Glutamatergic neuron (in vitro differentiated cells): ENCODE data around the gene SCAP. TPM values are rescaled to one million over a fixed set of nuclear protein-coding genes. Genes with fewer than 3 reads are reported as not detected.
"Not testable (repeated sequence)": the region's sequence is repeated elsewhere in the genome, so short reads cannot be mapped to it uniquely, and the experiment has no call there.

Experiments
- DNase-seq: peaks from one replicate; pipeline ENCODE4 v3.0.0; 2022
- H3K27ac Mint-ChIP-seq: one replicate; pipeline ENCODE4 v1.8.0; 2020; ENCODE audit warnings: mild to moderate bottlenecking, mixed read lengths, inconsistent platforms; ENCODE audit not compliant: unreplicated experiment
- H3K27me3 Mint-ChIP-seq: one replicate; pipeline ENCODE4 v1.8.0; 2020; ENCODE audit warnings: mild to moderate bottlenecking, moderate library complexity, mixed read lengths, inconsistent platforms; ENCODE audit not compliant: unreplicated experiment
- H3K36me3 Mint-ChIP-seq: one replicate; pipeline ENCODE4 v1.8.0; 2020; ENCODE audit warnings: mild to moderate bottlenecking, mixed read lengths, inconsistent platforms; ENCODE audit not compliant: unreplicated experiment
- H3K4me1 Mint-ChIP-seq: one replicate; pipeline ENCODE4 v1.8.0; 2020; ENCODE audit warnings: mild to moderate bottlenecking, low read depth, mixed read lengths, inconsistent platforms; ENCODE audit not compliant: unreplicated experiment
- H3K4me3 Mint-ChIP-seq: one replicate; pipeline ENCODE4 v1.8.0; 2020; ENCODE audit warnings: mild to moderate bottlenecking, mixed read lengths, inconsistent platforms; ENCODE audit not compliant: unreplicated experiment
- H3K9me3 Mint-ChIP-seq: one replicate; pipeline ENCODE4 v1.8.0; 2020; ENCODE audit warnings: mild to moderate bottlenecking, moderate library complexity, mixed read lengths, inconsistent platforms; ENCODE audit not compliant: unreplicated experiment
- total RNA-seq: library from RNA; stranded (reverse); fragmentation: NEBNext Ultra II Directional; extraction: Animal tissue kit (Norgen Biotek cat#: 25700); gene quantifications from one replicate; pipeline ENCODE4 v1.2.1, GENCODE V29; 2021; ENCODE audit not compliant: unreplicated experiment
- TF ChIP-seq, protein P1 (sequence below): fragments of 200-600 bp; sonication (generic); IDR thresholded peaks from one replicate; pipeline ENCODE4 v1.5.0; 2021; ENCODE audit not compliant: partially characterized antibody, unreplicated experiment

SCAP gene
- total RNA-seq, 1 donor from 2014 or later: 82.7 TPM

GRCh38 chr3:47476644-47477199 lies 981 bp upstream of the SCAP start:
- H3K4me3 Mint-ChIP-seq: peak overlapping the region; percentile 84
- peak overlapping the region; percentile 82 for H3K27ac Mint-ChIP-seq
- peaks cover 8% of the 10 kb centered on the region for H3K4me1 Mint-ChIP-seq

GRCh38 chr3:47476330-47476626 lies 537 bp upstream of the SCAP start:
- peaks cover 6% of the 10 kb centered on the region for H3K9me3 Mint-ChIP-seq
- peaks cover 7% of the 10 kb centered on the region for H3K4me1 Mint-ChIP-seq
- DNase-seq: no peak
- H3K4me3 Mint-ChIP-seq: peak overlapping the region; percentile 84
- H3K36me3 Mint-ChIP-seq: no peaks in the 10 kb centered on the region
- peaks cover 4% of the 10 kb centered on the region for H3K27me3 Mint-ChIP-seq
- TF ChIP-seq, protein P1, sequence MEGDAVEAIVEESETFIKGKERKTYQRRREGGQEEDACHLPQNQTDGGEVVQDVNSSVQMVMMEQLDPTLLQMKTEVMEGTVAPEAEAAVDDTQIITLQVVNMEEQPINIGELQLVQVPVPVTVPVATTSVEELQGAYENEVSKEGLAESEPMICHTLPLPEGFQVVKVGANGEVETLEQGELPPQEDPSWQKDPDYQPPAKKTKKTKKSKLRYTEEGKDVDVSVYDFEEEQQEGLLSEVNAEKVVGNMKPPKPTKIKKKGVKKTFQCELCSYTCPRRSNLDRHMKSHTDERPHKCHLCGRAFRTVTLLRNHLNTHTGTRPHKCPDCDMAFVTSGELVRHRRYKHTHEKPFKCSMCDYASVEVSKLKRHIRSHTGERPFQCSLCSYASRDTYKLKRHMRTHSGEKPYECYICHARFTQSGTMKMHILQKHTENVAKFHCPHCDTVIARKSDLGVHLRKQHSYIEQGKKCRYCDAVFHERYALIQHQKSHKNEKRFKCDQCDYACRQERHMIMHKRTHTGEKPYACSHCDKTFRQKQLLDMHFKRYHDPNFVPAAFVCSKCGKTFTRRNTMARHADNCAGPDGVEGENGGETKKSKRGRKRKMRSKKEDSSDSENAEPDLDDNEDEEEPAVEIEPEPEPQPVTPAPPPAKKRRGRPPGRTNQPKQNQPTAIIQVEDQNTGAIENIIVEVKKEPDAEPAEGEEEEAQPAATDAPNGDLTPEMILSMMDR: no peak
- no peak overlapping the region for H3K27ac Mint-ChIP-seq

More at GRCh38 chr3:47476644-47477199, 981 bp upstream of the SCAP start:
- Mint-ChIP-seq H3K36me3 (no peaks in the 10 kb centered on the region), H3K27me3 (peaks cover 4% of the 10 kb centered on the region), H3K9me3 (peaks cover 6% of the 10 kb centered on the region)
- no peak for DNase-seq
- TF ChIP-seq, protein P1: no peak

- no peak for DNase-seq
- Mint-ChIP-seq H3K4me3 (peak overlapping the region; percentile 95), H3K27ac (peak overlapping the region; percentile 65), H3K36me3 (no peaks in the 10 kb centered on the region), H3K9me3 (peaks cover 4% of the 10 kb centered on the region), H3K27me3 (peaks cover 4% of the 10 kb centered on the region), H3K4me1 (peaks cover 7% of the 10 kb centered on the region)
- TF ChIP-seq, protein P1: no peak
These were observed 642 bp downstream of the SCAP start for GRCh38 chr3:47475029-47475569.

- Mint-ChIP-seq H3K4me3 (peak overlapping the region; percentile 78), H3K27ac (no peak overlapping the region), H3K36me3 (no peaks in the 10 kb centered on the region), H3K9me3 (peaks cover 4% of the 10 kb centered on the region), H3K27me3 (peaks cover 4% of the 10 kb centered on the region), H3K4me1 (peaks cover 7% of the 10 kb centered on the region)
- no peak for DNase-seq
- TF ChIP-seq, protein P1: no peak
These were observed 2.4 kb downstream of the SCAP start for GRCh38 chr3:47473391-47473790.

GRCh38 chr3:47469616-47470015 lies 6.1 kb downstream of the SCAP start:
- H3K27me3 Mint-ChIP-seq: peaks cover 2% of the 10 kb centered on the region
- H3K27ac Mint-ChIP-seq: no peak overlapping the region
- H3K36me3 Mint-ChIP-seq: no peaks in the 10 kb centered on the region
- H3K9me3 Mint-ChIP-seq: no peaks in the 10 kb centered on the region
- H3K4me1 Mint-ChIP-seq: peaks cover under 1% of the 10 kb centered on the region
- DNase-seq: no peak
- H3K4me3 Mint-ChIP-seq: no peak overlapping the region
- TF ChIP-seq, protein P1: no peak

GRCh38 chr3:47468315-47468714 lies 7.4 kb downstream of the SCAP start:
- H3K36me3 Mint-ChIP-seq, DNase-seq, H3K4me3 Mint-ChIP-seq, H3K27me3 Mint-ChIP-seq, H3K9me3 Mint-ChIP-seq, H3K4me1 Mint-ChIP-seq, H3K27ac Mint-ChIP-seq: not testable (repeated sequence)
